ENCODE measurements around the gene DPF1.

Gene DPF1

GRCh38 chr19:38216785-38217641, 7.0 kb downstream of the DPF1 start:
- no peak for DNase-seq

GRCh38 chr19:38213911-38214625, 10.0 kb downstream of the DPF1 start:
- DNase-seq = peak; percentile 43 to 45

GRCh38 chr19:38213469-38213868, 10.6 kb downstream of the DPF1 start:
- DNase-seq = no peak

- no peak for DNase-seq
Measured at GRCh38 chr19:38211766-38212165, 12.3 kb downstream of the DPF1 start.

GRCh38 chr19:38211151-38211591, 12.9 kb downstream of the DPF1 start:
- DNase-seq = no peak

GRCh38 chr19:38210458-38210987, 13.5 kb downstream of the DPF1 start:
- DNase-seq = no peak

GRCh38 chr19:38209671-38210457, 14.2 kb downstream of the DPF1 start:
- no peak for DNase-seq

GRCh38 chr19:38209152-38209551, 14.9 kb downstream of the DPF1 start:
- no peak for DNase-seq

- no peak for DNase-seq
Measured at GRCh38 chr19:38208571-38208970, 15.5 kb downstream of the DPF1 start.

GRCh38 chr19:38207543-38207942, 16.5 kb downstream of the DPF1 start:
- DNase-seq = no peak

GRCh38 chr19:38206928-38207327, 17.1 kb downstream of the DPF1 start:
- DNase-seq = no peak

- no peak for DNase-seq
Measured at GRCh38 chr19:38206006-38206745, 17.8 kb downstream of the DPF1 start.

- no peak for DNase-seq
Measured at GRCh38 chr19:38204728-38205127, 19.3 kb downstream of the DPF1 start.

GRCh38 chr19:38204096-38204495, 19.9 kb downstream of the DPF1 start:
- no peak for DNase-seq

- DNase-seq = no peak
Measured at GRCh38 chr19:38203197-38203596, 20.8 kb downstream of the DPF1 start.

- no peak for DNase-seq
Measured at GRCh38 chr19:38202504-38202903, 21.5 kb downstream of the DPF1 start.

GRCh38 chr19:38201731-38202130, 22.3 kb downstream of the DPF1 start:
- DNase-seq = no peak

- DNase-seq = no peak
Measured at GRCh38 chr19:38199340-38199739, 24.7 kb downstream of the DPF1 start.

GRCh38 chr19:38197937-38198704, 25.9 kb downstream of the DPF1 start:
- no peak for DNase-seq

- no peak for DNase-seq
Measured at GRCh38 chr19:38196948-38197656, 26.9 kb downstream of the DPF1 start.

Data from activated CD4-positive, alpha-beta T cell treated with anti-CD3 and anti-CD28 coated beads, Interleukin-2, amount 50 U/mL, for 4 hours (primary cell).